CD4-positive, CD25-positive, alpha-beta regulatory T cell (primary cell): ENCODE measurements around the gene LRRC74B. TPM values are rescaled to one million over a fixed set of nuclear protein-coding genes. Genes with fewer than 3 reads are reported as not detected.

Experiments
- ATAC-seq, 2 donors: fragments of 150-1000 bp; cut with Tn5 transposase; one replicate each; pipeline ENCODE4 v1.10.0; 2021; ENCODE audit warnings: low read depth in 2 of 2, moderate number of reproducible peaks in 2 of 2, moderate library complexity in 1 of 2
- DNase-seq, 3 donors: peaks; one replicate each; pipeline versions ENCODE4 v3.0.0 to v3.0.0-alpha.2; 2012 to 2022; ENCODE audit warnings: mixed read lengths in 1 of 3
- H3K27ac ChIP-seq: one replicate; pipeline ENCODE4 v1.7.0; 2013; ENCODE audit warnings: mild to moderate bottlenecking, low read length; ENCODE audit not compliant: insufficient read depth, poor library complexity, severe bottlenecking
- H3K27me3 ChIP-seq: one replicate; pipeline ENCODE4 v1.7.0; 2013; ENCODE audit warnings: low read length; ENCODE audit not compliant: control insufficient read depth, insufficient read depth
- H3K36me3 ChIP-seq: one replicate; pipeline ENCODE4 v1.7.0; 2013; ENCODE audit warnings: mild to moderate bottlenecking, low read length, moderate library complexity; ENCODE audit not compliant: control insufficient read depth, insufficient read depth
- H3K4me1 ChIP-seq: 2 replicates; pipeline ENCODE4 v1.7.0; 2013; ENCODE audit warnings: mild to moderate bottlenecking, low read length; ENCODE audit not compliant: insufficient read depth, control insufficient read depth, poor library complexity, severe bottlenecking
- H3K4me3 ChIP-seq: one replicate; pipeline ENCODE4 v1.7.0; 2013; ENCODE audit warnings: low read depth, mild to moderate bottlenecking, low read length, moderate library complexity
- H3K9me3 ChIP-seq, 2 experiments: 1 replicate in 1 of 2; 2 replicates in 1 of 2; pipeline ENCODE4 v1.7.0; 2013; ENCODE audit warnings: low read length in 2 of 2, mild to moderate bottlenecking in 1 of 2, moderate library complexity in 1 of 2; ENCODE audit not compliant: control insufficient read depth in 2 of 2
- H3K27ac Mint-ChIP-seq, 3 donors: one replicate each; pipeline ENCODE4 v1.8.0; 2020 to 2022; ENCODE audit warnings: mild to moderate bottlenecking in 3 of 3, mixed read lengths in 3 of 3, moderate library complexity in 2 of 3
- H3K27me3 Mint-ChIP-seq: one replicate; pipeline ENCODE4 v1.8.0; 2022; ENCODE audit warnings: mild to moderate bottlenecking, mixed read lengths
- H3K36me3 Mint-ChIP-seq: one replicate; pipeline ENCODE4 v1.8.0; 2020; ENCODE audit warnings: mixed read lengths
- H3K4me1 Mint-ChIP-seq, 4 donors: one replicate each; pipeline ENCODE4 v1.8.0; 2020 to 2022; ENCODE audit warnings: mixed read lengths in 4 of 4, mild to moderate bottlenecking in 1 of 4
- H3K4me3 Mint-ChIP-seq, 4 donors: one replicate each; pipeline ENCODE4 v1.8.0; 2020 to 2022; ENCODE audit warnings: mild to moderate bottlenecking in 4 of 4, mixed read lengths in 4 of 4, moderate library complexity in 3 of 4
- H3K9me3 Mint-ChIP-seq, 7 donors: one replicate each; pipeline ENCODE4 v1.8.0; 2020 to 2022; ENCODE audit warnings: mixed read lengths in 7 of 7, mild to moderate bottlenecking in 3 of 7, moderate library complexity in 2 of 7
- polyA plus RNA-seq, 4 donors: library from polyadenylated mRNA; unstranded; fragments of 300-500 nt; fragmentation: Illumina TruSeq; gene quantifications; one replicate each; pipeline ENCODE4 v1.2.3, GENCODE V29; 2021
- total RNA-seq: library from RNA; stranded (reverse); gene quantifications from one replicate; pipeline ENCODE4 v1.2.3, GENCODE V29; 2022

The LRRC74B gene
- total and polyA plus RNA-seq, 5 donors from 2014 or later: 0.10 TPM; not detected in 4

DNA sequence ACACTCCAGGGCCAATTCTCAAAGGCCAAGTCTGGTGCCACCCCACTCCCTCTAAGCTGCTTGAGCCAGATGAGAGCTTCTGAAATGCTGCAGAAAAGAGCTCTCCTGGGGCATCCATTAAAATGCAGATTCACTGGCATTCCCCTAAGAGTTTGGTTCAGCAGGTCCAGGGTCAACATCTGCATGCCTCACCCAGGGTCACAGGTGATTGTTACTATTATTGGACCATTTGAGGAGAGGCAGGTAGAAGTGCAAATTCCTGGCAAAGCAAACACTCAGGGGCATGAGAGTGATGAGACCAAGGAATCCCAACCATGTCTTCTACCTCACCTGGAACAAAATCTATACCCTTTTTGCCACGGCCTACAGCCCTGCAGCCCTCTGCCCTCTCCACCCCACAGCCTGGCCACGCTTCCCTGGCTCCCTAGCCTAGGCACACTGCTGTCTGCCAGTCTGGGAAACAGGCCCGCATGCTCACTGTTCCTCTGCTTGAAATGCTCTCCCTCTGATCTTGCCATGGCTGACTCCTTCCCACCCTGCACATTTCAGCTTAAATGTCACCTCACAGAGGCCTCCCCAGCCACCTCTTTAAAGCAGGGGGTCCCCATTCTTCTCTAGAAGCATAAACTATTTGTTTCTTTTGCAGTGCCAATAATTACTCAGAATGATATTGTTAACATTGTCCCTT, 35.2 kb upstream of the LRRC74B start:
- Histone ChIP-seq H3K36me3 (no peaks in the 10 kb centered on the region), H3K27me3 (no peaks in the 10 kb centered on the region), H3K4me3 (no peak overlapping the region), H3K27ac (no peak overlapping the region), H3K4me1 (peaks cover 17% of the 10 kb centered on the region), H3K9me3 (no peaks in the 10 kb centered on the region)
- Mint-ChIP-seq H3K4me1 (peaks cover 5 to 26% (median 10%) of the 10 kb centered on the region in 4 donors), H3K4me3 (peak overlapping the region in 2 of 4 donors; percentile 10 to 27), H3K36me3 (no peaks in the 10 kb centered on the region), H3K27ac (peak overlapping the region in 1 of 3 donors; percentile 72), H3K27me3 (no peaks in the 10 kb centered on the region), H3K9me3 (no peaks in the 10 kb centered on the region)
- DNase-seq: no peak
- no peak for ATAC-seq

DNA sequence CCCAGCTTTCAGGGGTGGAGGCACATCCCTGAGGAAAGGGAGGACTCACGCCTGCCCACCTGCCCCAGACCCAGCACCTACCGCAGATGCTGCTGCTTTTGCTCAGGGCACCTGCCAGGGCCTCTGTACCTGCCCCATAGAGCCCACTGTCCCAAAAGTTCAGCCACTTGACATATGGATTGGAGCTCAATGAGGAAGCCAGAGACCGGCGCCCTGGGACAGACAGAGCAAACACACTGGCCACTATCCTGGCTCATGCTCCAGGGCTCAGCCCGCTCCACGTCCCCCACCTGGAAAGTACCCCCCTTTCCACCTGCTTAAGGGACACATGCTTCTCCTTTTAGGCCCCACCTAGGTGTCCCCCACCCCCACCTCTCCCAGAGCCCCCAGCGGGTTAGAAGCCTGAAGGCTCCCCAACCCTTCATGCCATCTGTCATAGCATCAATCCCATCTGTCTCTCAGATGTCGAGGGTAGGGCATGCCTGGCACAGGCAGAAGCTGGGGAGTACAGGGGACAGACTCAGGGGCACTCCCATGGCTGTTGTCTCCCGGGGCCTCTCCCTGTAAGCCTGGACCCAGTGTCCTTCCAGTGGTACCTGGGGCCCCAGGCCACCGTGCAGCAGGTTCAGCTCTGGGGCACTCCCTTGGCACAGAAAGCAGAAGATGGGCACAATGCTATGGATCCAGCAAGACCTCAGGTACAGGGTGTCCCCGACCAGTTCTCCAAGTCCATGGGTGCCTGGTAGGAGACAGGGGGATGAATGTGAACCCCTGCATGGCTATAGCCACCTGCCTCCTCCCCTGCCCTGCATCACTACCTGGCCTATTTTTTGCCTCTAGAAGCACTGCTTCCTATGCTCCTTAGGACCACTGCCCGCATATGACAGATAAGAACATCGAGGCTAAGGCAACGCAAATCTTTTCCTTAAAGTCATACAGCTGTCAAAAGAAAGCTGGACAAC, 33.0 kb upstream of the LRRC74B start:
- Histone ChIP-seq H3K4me3 (no peak overlapping the region), H3K4me1 (peaks cover 17% of the 10 kb centered on the region), H3K36me3 (no peaks in the 10 kb centered on the region), H3K27ac (no peak overlapping the region), H3K27me3 (no peaks in the 10 kb centered on the region), H3K9me3 (no peaks in the 10 kb centered on the region)
- H3K27me3 Mint-ChIP-seq: no peaks in the 10 kb centered on the region
- H3K36me3 Mint-ChIP-seq: no peaks in the 10 kb centered on the region
- peak overlapping the region; percentile 48 to 80 (median 64) for H3K4me3 Mint-ChIP-seq
- no peak for DNase-seq
- no peak for ATAC-seq
- H3K9me3 Mint-ChIP-seq: no peaks in the 10 kb centered on the region
- H3K27ac Mint-ChIP-seq: peak overlapping the region in 2 of 3 donors; percentile 85 to 86
- H3K4me1 Mint-ChIP-seq: peaks cover 0 to 34% (median 10%) of the 10 kb centered on the region in 4 donors

DNA sequence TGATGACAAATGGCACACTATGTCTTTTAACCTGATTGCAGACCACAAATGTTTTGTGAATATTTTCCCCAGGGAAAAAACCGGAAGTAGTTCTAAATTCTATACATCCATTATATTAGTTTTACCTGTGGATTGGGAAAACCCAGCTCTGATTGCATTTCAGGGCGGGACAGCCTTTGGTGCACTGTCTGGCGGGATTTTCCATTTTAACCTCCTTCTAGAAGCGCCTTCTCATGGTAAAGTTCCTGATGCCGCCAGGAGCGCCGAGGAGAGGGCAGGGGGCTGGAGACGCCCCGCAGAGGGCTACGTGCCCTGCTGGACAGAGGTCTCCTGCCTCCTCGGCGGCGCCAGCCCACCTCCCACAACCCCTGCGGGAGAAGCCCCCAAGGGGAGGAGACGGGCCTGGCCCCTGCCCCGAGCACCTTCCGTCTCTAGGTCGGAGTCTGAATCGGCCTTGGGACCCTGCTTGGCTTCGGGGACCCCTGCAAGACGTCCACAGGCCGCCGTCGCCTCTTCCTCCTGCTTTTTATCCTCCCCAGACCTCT, 32.0 kb upstream of the LRRC74B start:
- Mint-ChIP-seq H3K4me1 (peaks cover 0 to 34% (median 10%) of the 10 kb centered on the region in 4 donors), H3K27me3 (no peaks in the 10 kb centered on the region), H3K36me3 (no peaks in the 10 kb centered on the region), H3K4me3 (peak overlapping the region; percentile 78 to 91 (median 89)), H3K27ac (peak overlapping the region; percentile 18 to 97 (median 85)), H3K9me3 (no peaks in the 10 kb centered on the region)
- Histone ChIP-seq H3K9me3 (no peaks in the 10 kb centered on the region), H3K27ac (peak overlapping the region; percentile 69), H3K4me1 (peaks cover 17% of the 10 kb centered on the region), H3K27me3 (no peaks in the 10 kb centered on the region), H3K36me3 (no peaks in the 10 kb centered on the region), H3K4me3 (peak overlapping the region; percentile 13)
- ATAC-seq (no peak), DNase-seq (no peak)

DNA sequence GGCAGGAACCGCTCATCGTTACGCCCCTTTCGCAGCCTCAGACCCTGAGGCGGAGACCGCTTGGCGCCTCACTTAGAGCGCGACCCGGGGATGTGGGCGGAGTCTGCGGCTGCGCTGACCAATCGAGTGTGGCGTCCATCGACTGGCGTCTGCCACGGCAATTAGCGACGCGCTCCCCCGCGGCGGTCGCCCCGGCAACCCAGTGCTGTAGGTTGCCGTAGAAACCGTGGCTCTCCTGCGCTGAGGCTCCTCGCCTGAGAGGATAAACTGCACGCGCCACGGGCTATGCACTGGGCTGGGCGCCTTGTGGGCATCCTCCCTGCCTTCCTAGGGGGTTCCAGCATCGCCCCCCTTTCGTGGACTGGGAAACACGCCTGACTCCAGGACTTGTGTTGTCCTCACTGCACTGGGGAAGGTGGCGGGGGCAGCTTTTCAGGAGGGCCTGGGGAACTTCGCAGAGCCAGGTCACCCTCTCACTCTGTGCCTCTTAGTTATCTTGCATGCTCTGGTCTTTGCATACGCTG, 31.5 kb upstream of the LRRC74B start:
- Mint-ChIP-seq H3K27me3 (no peaks in the 10 kb centered on the region), H3K4me1 (peaks cover 0 to 34% (median 10%) of the 10 kb centered on the region in 4 donors), H3K9me3 (no peaks in the 10 kb centered on the region), H3K4me3 (peak overlapping the region; percentile 78 to 91 (median 89)), H3K27ac (peak overlapping the region in 2 of 3 donors; percentile 85 to 97), H3K36me3 (no peaks in the 10 kb centered on the region)
- peak overlapping the region; percentile 41 for H3K4me3 ChIP-seq
- peak; percentile 80 to 88 (median 82) for DNase-seq
- H3K27ac ChIP-seq: peak overlapping the region; percentile 69
- no peaks in the 10 kb centered on the region for H3K27me3 ChIP-seq
- peaks cover 17% of the 10 kb centered on the region for H3K4me1 ChIP-seq
- peak; percentile 91 to 92 for ATAC-seq
- no peaks in the 10 kb centered on the region for H3K36me3 ChIP-seq
- H3K9me3 ChIP-seq: no peaks in the 10 kb centered on the region

DNA sequence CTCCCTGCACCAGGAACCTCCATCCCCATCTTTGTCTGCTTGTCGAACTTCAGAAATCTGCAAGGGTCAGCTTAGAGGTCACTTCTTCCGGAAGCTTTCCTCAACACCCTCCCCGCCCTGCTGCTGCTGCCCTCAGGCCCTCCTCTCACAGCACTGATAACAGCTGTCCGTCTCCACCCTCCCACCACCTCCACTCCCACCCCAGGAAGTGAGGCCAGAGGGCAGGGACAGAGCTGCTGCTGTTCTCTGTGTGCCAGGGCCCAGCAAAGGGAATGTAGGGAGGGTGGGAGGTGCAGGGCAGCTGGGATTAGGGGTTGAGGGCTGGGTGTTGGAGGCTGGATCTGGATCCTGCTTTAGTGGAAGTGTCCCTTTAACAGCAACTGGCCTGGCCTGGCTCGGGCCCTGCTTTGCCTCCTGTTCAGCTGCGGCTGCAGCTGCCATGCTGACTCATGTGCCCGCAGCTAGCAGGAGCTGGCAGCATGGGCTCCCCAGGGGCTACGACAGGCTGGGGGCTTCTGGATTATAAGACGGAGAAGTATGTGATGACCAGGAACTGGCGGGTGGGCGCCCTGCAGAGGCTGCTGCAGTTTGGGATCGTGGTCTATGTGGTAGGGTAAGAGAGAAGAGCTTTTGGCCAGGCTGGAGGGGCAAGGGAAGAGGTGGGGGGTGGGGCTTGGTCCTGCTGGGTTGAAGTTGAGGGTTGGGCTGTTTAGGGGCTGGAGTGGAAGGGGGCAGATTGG, 30.9 kb upstream of the LRRC74B start, which contains the start of gene P2RX6:
TSS of gene P2RX6 (plus strand) at position 440 of the 740 bp plus-strand sequence. CDS start at position 450, 10 bp downstream.
- no peaks in the 10 kb centered on the region for H3K27me3 Mint-ChIP-seq
- Histone ChIP-seq H3K4me3 (peak within 1 kb of the TSS; percentile 41), H3K9me3 (no peaks in the 10 kb centered on the region), H3K27me3 (no peaks in the 10 kb centered on the region), H3K36me3 (no peaks in the 10 kb centered on the region), H3K27ac (peak within 1 kb of the TSS; percentile 69), H3K4me1 (peaks cover 17% of the 10 kb centered on the region)
- H3K9me3 Mint-ChIP-seq: no peaks in the 10 kb centered on the region
- H3K4me1 Mint-ChIP-seq: peaks cover 0 to 34% (median 10%) of the 10 kb centered on the region in 4 donors
- H3K27ac Mint-ChIP-seq: peak within 1 kb of the TSS in 2 of 3 donors; percentile 85 to 97
- H3K4me3 Mint-ChIP-seq: peak within 1 kb of the TSS; percentile 78 to 91 (median 89)
- DNase-seq: no peak
- no peak for ATAC-seq
- no peaks in the 10 kb centered on the region for H3K36me3 Mint-ChIP-seq

DNA sequence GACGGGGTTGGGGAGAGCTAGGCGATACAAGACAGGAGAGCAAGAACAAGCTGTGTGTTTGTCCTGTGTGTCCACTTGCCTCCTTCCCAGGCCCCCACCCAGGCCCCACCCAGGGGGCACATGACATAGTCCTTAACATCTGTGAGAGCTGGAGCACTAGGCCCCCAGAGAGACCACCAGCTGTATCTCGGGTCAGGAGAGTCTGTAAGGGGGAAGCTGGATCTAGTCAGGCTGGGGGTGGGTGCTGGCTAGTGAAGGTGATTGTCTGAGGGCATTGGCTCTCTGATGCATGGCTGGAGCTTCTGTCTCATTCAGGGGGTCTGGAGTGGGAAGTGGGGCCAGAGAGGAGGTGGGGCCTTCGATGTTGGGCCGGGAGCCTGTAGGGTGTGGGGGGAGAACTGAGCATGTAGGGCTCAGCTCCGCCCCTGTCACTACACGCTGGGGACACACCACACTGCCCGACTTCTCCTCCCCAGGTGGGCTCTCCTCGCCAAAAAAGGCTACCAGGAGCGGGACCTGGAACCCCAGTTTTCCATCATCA, 30.2 kb upstream of the LRRC74B start:
- Mint-ChIP-seq H3K4me3 (peak overlapping the region in 1 of 4 donors; percentile 21), H3K27me3 (peaks cover 4% of the 10 kb centered on the region), H3K9me3 (no peaks in the 10 kb centered on the region), H3K36me3 (no peaks in the 10 kb centered on the region), H3K27ac (no peak overlapping the region), H3K4me1 (peaks cover 0 to 34% (median 10%) of the 10 kb centered on the region in 4 donors)
- Histone ChIP-seq H3K36me3 (no peaks in the 10 kb centered on the region), H3K9me3 (no peaks in the 10 kb centered on the region), H3K27me3 (no peaks in the 10 kb centered on the region), H3K4me1 (peaks cover 17% of the 10 kb centered on the region), H3K27ac (no peak overlapping the region), H3K4me3 (no peak overlapping the region)
- DNase-seq: no peak
- ATAC-seq: no peak
